Measurements from ENCODE around the gene SORCS2.

SORCS2 gene

DNA sequence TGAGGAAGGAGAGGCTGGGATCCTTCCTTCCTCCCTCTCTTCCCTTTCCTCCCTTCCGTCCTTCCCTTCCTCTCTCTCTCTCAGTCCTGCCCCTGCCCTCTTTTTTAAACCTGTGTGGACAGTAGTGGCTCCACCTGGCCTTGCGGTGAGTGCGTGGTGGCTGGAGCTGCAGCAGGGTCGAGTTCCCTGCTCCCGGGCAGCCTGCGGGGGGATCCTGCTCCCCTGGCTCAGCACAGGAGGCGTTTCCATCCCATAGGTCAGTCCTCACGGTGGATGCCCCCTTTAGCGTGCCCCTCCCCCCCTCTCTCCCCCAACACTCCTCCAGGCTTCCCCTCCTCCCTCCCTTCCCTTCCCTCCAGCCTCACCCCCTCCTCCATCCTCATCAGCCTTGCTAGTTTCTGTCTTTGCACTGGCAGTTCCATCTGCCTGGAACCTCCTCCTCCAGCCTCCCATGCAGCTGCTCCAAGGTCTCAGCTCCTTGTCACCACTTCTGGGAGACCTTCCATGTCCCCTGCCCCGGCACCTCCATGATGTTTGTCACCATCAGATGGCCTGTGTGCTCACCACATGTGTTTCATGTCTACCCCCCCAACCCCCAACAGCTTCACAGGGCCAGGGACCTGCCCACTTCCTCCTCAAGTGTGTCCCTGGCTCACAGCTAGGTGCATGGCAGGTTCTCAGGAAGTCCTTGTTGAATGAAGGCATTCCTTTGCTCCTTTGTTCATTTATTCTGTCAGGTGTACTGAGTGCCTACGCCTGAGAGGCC is 174.0 kb downstream of the SORCS2 start:
- no peak for DNase-seq

DNA sequence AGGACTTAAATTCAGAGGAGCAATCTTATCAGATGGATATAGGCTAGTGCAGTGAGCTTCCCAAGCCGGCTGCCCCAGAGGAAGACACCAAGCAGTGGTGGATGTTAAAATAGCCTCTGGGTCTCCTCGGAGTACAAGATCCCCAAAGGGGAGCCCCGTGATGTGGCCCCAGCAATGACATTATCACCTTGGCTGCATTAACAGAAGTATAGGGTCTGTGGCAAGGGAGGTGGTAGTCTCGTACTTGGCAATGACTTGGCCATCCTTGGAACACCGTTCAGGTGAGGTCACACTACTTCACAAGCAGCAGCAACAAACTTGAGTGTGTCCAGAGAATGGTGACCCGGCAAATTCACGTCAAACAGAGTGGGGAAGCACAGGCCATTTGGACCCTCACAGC is 174.6 kb downstream of the SORCS2 start:
- DNase-seq, result no peak

- DNase-seq, result peak in 1 of 58 donors; percentile 29
These were observed 175.1 kb downstream of the SORCS2 start for GRCh38 chr4:7367406-7367805.

DNA sequence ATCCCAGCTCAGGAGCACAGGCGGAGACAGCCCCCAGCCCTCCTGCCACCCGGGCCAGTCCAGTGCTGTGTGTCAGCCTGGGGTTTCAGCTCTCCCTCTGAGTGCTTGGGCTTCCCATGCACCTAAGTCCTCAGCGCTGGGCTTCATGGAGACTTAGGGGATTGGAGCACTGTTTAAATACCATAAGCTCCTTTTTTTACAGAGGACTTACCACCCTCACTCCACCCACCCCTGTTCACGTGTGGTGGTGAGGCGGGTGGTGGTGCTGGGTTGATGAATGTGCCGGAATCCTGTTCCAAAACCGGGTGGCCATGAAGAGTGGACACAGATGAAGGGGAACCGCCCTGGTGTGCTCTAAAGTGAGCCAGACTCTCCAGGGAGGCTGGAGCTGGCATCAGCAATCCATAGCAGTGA is 175.5 kb downstream of the SORCS2 start:
- no peak for DNase-seq

- no peak for DNase-seq
These were observed 176.0 kb downstream of the SORCS2 start for GRCh38 chr4:7368296-7368695.

DNA sequence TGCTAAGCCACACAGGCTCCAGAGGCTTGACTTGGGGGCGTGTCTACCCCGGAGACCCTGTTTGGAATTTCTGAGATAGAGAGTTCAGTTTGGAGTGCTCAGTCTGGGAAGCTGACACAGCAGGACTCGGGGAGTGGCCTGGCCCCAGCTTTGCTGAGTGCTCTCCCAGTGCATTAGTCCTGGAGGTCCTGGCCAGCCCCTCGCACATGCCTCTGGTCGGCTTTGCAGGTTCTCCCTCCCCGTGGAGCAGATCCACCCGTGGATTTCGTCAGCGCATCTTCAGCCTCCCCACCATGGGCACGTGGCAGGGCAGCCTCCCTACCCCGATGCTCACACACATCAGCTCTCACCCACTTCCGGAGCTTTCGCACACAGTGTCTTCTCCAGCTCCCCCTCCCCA is 177.2 kb downstream of the SORCS2 start:
- no peak for DNase-seq

GRCh38 chr4:7370038-7370437 is 177.7 kb downstream of the SORCS2 start:
- DNase-seq, result no peak

DNA sequence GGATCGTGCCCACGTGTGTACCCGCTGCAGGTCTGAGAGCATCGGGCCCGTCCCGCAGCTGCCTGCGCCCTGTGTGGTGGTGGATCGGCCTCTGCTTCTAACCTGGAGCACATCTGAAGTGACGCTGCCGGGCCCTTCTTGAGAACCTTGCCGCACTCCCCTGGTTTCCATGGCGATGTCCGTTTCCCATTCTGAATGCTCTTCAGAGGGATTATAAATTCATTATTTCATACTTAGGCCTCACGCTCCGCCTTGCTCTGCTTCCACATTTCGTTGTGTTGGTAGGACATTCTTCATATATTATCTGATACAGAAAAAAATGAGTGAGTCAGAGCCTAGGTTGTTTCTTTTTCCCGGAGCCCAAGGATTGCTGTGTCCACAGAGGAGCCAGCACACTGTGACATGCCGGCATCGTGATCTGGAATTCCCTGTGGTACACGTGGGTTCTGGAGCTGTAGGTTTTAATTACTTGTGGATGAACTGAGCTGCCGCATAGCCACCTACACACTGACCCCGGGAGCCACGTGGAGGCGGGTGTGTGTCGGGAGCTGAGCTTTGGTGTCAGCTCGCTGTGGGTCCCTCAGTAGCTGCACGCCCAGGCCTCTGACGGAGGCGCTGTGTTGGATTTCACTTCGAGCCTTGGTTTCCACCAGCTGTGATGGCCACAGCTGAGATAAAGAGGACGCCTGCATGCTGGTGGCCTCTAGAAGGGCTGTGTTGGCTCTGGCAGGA is 179.0 kb downstream of the SORCS2 start:
- DNase-seq, result no peak

DNA sequence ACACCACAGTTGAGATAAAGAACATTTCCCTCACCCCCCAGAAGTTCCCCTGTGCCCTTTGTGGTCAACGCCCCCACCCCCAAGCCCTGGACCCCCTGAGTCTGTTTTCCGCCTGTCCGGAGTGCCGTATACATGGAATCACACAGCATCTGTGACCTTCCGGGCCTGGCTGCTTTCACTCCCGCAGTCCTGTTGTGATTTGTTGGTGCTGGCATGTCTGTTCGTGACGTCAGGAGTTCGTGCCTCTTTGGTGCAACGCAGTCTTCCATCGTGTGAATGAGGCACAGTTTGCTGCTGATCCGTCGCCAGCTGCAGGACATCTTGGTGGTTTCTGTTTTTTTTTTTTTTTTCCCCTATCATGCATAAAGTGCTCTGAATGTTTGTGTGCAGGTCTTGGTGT is 180.3 kb downstream of the SORCS2 start:
- no peak for DNase-seq

DNA sequence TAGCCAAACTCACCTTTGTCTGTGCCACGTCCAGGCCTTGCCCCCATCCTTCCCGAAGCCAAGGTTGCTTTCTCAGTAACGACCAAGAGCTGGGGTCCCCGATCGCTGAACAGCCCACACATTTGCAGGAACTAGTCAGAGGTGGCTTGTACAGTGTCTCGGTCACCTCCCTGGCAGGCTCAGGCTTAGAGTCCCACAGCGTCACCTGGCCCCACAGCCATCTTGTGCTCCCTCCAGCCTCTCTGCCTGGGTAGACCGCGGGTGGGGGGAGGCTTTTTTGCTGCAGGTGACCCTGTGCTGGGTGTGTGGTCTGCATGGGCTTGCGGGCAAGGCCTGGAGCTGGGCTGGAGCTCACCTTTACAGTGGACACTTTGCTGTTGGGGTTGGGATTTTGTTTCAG is 182.2 kb downstream of the SORCS2 start:
- no peak for DNase-seq

DNA sequence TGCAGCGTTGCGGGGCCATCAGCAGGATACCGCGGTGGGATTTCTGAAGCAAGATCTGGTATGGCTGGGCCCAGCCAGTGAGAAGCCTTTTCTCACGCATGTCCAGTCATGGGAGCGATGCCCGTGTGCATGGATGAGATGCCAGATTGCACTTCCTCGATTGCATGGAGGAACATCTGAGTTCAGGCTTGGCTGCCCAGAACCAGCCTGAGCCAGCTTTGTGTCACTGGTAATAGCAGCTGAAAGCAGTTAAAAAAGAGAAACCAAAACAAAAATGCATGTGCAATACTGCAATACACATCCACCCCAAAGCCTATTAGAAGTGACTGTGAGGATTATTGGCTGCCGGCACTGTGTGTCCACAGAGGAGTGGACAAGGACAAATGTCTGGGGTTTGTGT is 183.1 kb downstream of the SORCS2 start:
- peak in 12 of 58 donors; percentile 22 to 71 (median 40) for DNase-seq

DNA sequence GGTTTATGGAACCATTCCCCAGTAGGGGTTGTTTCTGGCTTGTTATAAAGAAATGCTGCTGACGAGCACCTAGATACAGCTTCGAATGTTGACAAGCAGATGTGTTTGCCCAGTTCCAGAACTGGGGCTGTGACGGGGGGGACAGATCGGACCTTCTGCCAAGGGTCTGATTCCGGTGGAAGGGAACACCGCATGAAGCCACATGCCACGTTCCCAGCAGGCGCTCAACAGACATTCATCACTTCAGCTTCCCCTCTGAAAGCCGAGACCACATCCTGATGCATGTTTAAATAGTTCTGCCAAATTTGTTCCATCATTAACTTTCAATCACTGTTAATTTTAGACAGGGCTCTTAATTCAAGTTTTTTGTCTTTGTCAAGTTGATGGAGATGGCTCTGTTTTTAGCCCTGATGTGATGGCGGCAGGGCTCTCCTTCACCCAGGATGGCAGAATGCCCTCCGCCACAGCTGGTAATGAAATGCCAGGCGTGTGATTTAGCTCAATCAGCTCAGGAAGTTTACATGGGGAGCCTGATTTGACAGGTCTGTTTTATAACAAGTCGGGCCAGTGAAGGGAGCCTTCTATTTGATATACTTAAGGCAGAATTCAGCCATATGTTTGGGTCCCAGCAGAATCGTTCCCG is 185.0 kb downstream of the SORCS2 start:
- no peak for DNase-seq

DNA sequence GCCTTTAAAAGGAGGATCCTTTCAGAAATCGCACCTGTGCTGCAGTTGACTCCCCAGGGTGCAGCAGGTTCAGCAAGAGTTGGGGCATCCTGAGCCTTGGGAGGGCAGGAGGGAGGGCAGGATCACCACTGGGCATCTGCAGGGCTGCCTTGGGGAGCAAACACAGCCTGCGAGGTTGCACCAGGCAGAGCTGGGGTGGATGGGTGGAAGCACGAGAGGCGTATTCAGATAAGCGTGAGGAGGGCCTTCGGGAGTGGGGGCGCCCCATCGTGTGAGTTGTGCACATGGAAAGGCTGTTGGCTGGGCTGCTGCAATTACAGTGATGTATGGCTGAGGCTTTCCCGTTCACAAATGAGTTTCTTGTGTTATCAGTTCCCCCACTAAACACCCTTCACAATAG is 186.8 kb downstream of the SORCS2 start:
- no peak for DNase-seq

GRCh38 chr4:7379719-7380118 is 187.4 kb downstream of the SORCS2 start:
- DNase-seq, result peak in 4 of 58 donors; percentile 22 to 28 (median 25)

DNA sequence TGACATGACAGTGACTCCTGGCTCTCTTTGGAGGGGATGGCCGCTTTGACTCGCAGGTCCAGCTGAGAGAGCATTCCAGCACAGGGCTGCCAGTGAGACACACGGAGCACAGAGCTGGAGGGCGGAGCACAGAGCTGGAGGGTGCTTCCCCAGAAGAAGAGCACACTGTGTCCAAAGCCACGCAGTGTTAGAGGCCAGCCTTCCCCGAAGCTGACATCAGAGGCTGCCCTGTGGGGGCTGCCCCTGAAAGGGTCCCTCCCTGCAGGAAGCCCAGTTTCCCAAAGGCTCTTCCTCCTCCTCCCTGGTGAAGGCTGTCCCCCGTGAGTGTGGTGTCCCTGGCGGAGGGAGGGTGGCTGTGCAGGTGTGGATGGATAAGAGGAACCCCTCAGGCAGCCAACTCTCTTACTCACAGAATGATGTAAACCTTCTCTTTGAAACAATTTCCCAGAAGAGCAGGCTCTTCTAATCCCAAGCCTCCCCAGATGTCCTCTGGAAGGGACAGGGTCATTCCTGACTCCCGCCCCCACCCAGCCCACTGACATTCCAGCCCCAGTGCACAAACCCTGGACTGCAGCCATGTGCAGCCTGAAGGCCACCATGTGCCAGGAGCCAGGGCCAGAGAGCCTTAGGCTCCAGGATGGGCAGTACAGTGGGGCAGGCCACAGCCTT is 189.0 kb downstream of the SORCS2 start:
- DNase-seq, result peak in 8 of 58 donors; percentile 27 to 67 (median 52)

- DNase-seq, result no peak
These were observed 189.7 kb downstream of the SORCS2 start for GRCh38 chr4:7381890-7382633.

GRCh38 chr4:7382634-7383014 is 190.3 kb downstream of the SORCS2 start:
- no peak for DNase-seq

DNA sequence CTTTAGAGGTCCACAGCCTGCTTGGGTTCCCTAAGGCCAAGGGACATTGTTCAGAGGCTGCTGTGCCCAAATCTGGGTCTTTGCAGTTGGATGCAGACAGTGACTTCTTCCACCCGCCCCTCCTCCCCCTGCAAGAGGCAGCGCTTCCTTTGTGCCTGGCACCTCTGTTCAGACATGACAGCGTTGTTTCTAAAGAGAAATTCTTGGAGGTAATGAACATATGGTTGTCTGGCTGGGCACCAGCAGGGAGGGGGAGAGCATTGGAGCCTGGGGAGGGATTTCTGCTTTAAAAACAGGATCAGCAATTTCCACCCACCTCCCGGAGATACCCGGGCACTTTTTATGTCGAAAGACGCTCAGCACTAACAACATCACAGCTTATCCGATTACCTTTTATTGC is 190.9 kb downstream of the SORCS2 start:
- peak in 1 of 58 donors; percentile 41 for DNase-seq

DNA sequence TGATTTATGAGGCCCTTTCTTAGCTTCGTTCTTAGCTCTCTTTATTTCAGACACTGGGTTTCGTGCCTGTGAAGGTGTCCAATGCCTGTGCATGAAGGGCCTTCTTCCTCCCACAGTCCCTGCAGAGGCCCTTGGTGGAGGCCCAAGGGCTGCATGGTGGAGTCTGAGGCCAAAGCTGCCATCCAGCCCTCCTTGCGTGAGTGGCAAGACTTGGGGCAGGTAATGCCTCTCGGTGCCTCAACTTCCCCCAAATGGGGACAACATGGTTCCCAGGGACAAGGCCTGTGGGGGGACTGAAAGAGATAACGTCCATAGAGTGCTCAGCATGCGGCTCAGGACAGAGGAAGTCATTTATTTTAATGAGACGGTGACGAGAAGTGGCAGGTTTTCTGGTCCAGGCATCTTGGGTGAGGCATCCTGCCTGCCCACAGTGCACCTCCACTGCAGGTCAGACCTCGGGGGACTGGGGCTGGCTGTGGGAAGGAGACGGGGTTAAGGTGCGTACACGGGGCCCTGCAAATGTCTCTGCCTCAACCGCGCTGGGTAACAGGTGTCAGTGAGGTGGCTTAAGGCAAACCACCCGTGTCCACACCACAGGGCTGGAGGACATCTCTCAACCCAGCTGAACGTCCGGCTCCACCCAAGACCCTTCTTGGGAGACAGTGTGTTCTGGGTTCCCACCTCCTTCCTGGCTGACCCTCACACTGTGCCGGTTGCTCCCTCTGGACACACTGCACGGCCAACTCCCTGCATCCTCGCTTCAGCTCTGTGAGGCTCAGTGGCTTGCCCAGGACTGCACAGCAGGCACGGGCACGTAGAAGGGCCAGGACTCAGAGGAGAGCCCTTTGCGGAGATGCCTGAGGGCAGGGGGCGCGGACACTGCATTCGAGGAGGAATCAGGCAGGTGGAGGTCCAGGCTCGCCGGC is 191.9 kb downstream of the SORCS2 start:
- no peak for DNase-seq
